HK-2 (cell line): ENCODE results near the gene VWA8.

ENCODE experiments used
- DNase-seq: peaks from one replicate; pipeline ENCODE4 v3.0.0-alpha.2; 2018; ENCODE audit not compliant: unreplicated experiment

Gene VWA8

DNA sequence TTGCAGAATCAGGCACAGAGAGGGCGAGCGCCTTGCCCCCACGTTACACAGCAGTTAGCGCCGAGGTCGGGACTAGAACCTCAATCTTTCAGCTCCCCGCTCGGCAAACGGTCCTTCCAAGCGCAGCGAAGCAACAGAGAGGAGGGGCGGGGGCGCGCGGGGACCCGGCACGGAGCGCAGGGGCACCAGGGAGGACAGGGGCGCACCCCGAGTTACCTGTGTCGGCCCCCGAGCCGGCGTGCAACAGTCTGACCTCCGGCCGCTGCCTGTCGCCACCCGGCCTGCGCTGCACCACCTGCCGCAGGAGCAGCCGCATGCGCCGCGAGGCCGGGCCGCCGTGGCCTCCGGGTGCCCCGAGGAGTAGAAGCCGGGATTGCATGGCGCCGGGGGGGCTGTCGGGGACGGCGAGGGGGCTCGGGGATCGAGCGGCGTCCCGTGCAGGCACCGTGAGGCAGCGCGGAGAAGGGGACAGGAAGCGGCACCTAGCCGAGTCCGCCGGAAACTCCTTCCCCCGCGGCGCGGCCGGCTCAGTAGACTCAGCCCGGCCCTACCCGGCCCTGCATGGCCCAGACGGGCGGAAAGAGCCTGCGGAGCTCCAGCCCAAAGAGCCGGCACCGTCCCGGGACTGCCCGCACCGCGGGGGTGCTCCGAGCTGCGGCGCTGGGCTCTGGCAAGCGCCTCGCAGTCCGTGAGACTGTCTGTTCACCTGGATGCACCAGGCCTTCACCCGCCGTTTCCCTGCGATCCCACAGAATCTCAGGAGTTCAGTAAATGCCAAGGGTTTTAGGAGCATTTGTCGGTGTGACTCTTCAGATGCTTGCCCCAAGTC lies at the start of gene VWA8:
Gene VWA8, minus strand, starts transcription at position 473 of the 829 bp plus-strand sequence. Its CDS starts 94 bp downstream, at position 379.
- peak; percentile 76 for DNase-seq

DNA sequence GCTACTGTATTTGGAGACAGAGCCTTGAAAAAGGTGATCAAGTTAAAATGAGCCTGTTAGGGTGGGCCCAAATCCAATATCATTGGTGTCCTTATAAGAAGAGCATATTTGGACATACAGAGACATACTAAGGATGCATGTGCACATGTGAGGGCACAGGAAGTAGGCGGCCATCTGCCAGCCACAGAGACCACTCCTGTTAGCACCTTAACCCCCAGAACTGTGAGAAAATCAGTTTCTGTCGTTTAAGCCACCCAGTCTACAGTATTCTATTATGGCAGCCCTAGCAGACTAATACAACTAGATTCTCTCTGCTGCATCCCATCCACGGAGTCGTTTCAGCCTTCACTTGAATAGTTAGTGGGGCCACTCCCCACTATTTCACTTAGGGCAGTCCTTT lies 48.1 kb upstream of the VWA8 start:
- DNase-seq = no peak

DNA sequence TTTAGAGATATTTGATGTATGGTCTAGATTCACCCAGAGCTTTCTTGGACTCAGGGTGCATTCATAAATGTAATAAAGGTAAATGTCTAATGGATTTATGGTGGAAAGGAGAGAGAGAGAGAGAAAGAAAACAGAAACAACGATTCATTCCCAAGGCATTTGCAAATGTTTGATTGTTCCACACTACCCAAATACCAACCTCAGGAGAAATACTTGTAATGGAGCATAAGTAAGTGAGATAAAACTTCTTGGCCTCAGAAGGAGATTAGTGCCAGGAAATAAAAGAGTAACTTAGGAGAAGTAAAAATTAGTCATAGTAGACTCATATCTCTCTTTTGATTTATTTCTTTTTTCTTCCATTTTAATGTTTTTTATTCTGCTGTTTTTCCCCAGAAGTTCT lies 46.9 kb upstream of the VWA8 start:
- DNase-seq = no peak

DNA sequence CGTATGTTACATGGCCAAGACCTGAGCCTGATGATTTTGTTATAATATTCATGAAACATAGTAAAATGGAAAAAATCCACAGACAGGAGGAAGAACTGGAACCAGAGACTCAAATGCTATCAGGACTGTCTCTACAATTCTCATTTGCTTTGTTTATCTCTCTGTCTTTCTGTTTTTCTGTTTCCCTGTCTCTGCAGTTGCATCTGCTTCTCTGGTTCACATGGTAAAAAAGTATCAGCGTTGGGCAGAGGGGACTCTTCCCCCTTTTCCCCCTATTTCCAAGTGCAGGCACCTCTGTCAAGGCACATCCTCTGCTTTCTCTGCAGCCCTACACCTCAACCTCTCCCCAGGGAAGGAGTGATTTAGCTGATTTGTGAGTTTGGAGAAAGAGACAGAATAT lies 41.2 kb upstream of the VWA8 start:
- no peak for DNase-seq

DNA sequence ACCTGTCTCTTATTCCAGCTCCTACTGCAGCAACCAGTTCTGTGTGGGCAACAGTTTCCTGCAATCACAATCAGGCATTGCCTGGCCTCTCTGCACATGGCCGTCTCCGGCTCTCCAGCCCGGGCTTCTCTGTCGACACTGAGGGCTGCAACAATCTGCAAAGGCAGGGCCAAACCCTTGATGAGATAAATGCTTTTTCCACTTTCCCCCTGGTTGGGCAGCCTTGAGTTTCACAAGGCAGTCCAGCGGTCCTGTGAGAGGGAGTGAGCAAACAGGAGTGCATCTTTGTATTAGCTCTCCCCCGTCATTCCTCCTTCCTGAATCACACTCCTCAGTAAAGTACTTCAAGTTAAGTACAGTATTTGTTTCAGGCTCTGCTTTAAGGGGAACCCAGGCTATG lies 40.7 kb upstream of the VWA8 start:
- peak; percentile 17 for DNase-seq

DNA sequence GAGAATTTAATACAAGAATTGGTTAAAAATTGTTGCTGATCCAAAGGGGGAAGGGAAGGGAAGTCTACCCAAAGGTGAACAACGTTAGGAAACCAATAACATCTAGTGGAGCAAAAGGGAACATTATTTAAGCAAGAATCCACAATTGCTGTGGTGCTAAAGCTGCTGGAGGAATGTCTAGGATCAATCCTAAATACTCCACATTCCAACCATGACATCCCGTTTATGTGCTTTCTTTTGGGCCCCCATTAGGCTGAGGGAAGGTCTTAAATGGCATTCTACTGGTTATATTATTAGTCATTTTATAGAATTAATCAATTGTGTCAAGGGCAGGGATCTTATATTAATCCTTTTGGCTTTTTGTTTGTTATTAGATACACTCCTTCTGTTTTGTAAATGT lies 39.9 kb upstream of the VWA8 start:
- DNase-seq = no peak

DNA sequence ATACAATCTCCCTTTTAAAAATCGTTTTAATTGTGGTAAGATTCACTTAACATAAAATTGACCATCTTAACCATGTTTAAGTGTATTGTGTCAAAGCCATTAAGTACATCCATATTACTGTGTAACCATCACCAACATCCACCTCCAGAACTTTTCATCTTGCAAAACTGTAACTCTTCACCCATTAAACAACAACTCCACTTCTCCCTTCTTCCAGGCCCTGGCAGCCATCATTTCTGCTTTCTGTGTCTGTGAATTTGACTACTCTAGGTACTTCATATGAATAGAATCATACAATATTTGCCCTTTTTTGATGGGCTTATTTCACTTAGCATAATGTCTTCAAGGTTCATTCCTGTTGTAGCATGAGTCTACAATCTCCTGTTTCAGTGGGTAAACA lies 36.5 kb upstream of the VWA8 start:
- DNase-seq = no peak

DNA sequence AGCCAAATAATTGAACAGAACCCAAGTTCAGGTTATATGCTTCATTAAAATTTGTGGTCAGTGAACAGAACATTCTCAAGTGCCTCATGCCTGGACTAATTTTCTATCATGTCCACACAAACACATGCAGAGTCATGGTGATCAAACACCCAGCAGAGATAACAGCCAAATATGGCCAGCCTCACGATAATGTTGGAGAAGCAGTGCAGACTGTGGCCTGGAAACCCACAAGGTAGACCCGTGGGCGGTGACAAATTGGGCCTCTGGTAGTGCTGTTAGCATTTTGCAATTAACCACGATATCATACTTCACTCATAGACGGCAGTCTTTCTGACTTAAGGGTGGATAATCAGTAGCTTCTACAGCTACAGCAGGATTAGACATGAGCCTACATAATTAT lies 35.0 kb upstream of the VWA8 start:
- DNase-seq = no peak

DNA sequence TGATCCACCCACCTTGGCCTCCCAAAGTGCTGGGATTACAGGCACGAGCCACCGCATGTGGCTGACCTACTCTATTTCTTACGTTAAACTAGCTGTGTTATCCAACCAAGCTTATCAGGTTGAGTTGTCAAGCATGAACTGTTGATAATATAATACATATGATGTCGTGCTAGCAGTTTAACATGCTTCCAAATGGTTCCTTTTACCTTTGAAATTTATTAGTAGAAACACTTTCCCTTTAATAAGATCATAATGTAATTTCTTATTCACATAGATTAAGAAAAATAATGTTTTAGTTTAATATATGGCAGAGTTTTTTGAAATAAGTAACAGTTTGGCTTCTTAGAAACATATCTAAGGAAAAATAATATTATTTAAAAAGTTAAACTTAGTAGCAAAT lies 34.4 kb upstream of the VWA8 start:
- no peak for DNase-seq

DNA sequence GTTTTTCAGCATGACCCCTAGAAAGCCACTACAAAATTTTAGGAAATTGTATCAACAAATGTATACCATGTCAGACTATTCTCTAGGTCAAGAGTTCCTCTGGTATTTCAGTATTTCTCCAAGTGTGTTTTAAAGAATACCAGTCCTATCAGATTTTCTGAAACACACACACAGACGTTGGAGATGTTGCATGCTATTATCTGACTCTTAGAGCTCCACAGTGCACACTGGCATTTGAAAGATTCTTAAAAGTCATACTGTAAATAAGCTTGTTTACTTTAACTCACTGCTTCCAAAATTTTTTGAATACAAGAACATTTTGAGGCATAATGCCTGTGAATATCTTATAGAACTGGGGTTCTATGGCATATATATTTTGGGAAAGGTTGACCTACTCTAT lies 33.8 kb upstream of the VWA8 start:
- DNase-seq = no peak

DNA sequence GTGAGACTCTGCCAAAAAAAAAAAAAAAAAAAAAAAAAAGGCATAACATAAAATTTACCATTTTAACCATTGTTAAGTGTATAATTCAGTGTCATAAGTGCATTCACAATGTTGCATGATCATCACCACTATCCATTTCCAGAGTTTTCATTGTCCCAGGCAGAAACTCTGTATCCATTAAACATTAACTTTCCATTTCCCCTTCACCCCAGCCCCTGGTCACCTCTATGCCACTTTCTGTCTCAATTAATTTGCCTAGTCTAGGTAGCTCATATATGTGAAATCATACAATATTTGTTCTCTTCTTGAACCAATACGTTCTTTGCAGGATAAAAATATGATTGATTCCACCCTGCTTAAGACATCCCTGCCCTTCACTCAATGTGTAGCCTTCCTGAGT lies 31.0 kb upstream of the VWA8 start:
- no peak for DNase-seq

DNA sequence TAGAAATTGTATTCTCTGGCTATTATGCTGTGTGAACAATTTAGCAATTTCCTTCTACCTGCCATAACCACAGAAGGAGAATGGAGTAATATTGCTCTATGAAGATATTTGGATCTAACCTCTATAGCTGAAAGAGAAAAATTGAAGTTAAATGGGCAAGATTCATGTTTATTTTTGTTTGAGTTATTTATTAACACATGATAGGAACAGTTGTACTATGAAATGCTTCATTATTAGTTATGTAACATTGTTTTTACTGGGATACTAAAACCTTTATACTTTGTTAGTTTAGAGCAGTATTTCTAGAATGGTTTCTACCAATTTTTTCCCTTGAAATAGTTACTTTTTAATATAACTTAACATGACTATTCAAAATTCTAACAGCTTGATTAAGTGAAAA lies 27.3 kb upstream of the VWA8 start:
- DNase-seq = no peak

DNA sequence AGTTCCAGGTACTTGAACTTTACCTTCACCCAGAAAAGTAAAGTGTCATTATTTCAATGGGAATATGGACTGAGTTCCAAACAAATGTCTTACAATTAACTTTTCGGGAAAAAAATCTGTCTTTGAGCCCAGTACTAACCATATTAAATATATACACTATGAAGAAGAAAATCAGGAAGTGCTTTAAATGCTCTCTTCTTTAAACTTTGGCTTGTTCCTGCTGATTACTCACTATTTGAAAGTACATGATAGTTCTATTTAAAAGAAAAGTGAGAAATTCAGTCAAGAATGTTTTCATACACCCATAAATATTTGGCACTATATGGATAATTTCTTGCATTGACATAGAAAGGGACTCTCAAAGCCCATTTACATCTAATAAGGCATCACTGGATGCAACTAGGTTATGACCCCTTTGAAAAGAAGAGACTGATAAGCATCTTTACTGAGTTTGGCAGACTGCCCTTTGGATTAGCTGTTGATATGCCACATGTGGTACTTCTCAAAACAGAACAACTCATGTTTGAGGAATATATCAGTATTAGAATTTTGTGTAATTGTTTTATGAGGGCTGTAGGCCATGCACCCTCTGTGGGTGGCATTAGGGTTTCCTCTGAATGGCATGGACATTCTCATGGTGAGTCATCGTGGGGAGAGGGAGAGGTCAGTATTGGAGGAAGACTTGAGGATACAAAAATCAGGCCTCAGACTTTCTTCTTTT lies 25.0 kb upstream of the VWA8 start:
- DNase-seq = no peak

DNA sequence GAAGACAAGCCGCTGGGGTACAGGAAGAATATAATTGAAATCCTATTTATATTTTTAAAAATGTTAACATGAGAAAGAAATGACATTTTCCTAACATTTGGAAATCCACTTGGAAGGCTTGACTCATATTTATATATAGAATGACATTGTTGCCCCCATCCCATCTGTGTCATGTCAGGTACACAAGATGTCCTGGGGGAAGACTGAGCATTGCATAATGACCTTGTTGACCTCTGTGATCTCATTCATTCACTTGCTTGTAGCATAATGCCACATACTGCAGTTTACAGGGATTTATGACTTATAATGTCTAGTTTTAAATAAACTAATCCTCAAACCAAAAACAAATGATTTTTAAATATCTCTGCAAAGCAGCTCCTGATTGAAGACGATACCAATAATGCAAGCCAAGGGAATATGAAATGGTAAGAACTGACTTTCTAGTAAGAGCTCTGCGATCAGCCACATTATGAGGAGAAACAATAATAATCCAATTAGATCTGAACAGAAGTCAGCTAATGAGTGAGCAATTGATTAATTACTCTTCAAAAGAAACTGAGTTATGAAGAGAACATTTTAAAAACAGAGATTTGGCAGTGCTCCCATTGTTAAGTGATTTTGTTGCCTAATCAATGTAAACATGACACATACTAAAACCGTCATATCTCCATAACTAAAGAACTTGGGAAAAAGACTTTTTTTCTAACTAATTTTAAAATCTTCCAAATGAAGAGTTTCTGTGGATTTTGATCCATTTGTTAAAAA lies 21.2 kb upstream of the VWA8 start:
- no peak for DNase-seq

DNA sequence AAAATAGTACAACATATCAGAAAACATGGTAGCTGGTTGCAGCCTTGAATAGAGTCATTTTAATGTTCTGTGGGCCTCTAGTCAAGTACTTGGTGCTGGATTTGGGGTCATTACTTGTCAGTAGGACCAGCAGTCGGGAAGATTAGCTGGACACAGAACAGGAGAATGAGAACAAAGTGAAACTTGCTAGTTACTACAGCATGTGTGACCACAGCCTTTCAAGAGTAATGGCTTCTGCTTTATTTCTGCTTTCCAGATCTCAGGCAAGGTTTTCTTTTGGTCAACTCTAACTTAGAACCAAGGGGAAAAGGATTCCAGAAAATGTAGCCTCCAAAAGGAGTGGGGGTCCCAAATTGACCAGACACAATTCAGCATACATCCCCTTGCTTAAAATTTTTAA lies 17.1 kb upstream of the VWA8 start:
- DNase-seq = no peak

DNA sequence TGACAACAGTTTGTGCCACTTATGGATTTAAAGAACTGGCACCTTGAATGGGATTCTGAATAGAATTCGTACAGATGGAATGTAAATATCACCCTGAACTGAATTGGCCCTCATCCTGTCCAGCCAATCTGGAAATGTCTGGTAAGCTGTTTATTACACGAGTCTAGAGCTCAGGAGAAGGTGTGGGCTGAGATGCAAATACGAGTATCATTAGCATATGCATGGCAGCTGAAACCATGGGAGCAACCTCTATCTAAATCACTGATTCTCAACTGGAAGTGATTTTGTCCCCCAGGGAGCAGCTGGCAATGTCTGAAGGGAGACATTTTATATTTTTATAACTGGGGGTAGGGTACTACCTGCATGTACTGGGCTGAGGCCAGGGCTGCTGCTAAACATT lies 15.6 kb upstream of the VWA8 start:
- no peak for DNase-seq

DNA sequence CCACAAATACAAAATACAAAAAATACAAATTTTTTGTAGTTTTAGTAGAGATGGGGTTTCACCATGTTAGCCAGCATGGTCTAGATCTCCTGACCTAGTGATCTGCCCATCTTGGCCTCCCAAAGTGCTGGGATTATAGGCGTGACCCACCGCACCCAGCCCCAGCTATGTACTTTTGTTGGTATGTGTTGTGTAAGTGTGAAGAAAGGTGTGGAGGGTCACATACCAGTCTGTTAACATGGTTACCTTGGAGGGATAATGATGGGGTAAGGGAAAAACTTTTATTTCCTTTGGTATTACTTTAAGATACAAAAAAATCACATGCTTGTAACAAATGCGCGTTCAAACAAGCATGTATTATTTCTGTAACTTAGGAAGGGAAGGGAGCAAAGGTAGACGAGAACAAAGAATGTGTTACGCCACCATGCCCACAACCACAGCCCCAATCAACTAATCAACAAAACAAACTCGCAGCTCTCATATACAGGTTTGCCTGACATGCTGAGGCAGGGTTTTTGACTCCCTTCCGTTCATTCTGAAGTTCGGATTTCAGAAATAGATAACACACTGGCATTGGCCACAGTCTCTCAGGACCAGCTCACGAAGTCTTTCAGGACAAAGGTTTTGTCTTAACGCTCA lies 13.5 kb upstream of the VWA8 start:
- no peak for DNase-seq

DNA sequence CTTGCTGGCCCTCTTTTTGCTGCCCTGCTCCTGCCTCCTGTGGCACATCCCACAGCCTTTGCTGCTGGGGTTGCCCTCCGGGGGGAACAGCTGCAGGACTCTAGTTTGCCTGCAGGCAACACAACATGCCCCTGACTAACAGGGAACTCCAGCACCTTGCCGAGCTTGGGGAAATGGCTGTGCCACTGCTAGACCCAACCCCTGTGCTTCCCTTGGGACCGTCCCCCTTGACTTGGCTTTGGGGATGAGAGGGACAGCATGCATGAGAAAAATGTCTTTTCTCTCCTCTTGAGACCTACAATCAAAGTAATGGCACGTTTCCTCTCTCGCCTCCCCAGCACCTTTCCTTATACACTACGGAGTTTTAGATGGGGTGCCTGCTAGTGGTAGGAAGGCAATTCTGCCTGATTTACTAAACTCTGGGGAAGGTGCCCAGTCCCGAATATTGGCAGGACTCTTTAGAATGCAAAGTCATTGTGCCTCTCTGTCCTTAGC lies 12.4 kb upstream of the VWA8 start:
- DNase-seq = no peak

DNA sequence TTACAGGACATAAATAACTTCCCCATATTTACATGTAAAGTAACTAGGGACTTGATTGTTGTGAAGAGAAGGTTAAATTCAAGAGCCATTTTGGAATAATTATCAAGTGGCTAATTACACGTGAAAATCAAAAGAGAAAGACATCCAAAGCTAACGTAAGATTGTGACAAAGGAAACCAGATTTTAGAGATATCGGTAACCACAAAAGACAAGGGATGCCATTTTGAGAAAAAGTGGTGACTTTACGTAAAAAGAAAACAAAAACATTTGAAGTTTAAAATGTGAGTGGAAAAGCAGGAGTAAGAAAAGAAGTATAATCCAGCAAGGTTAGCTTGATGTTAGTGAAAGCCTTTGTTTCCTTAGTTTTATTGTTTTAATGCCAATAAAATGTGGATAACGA lies 10.9 kb upstream of the VWA8 start:
- DNase-seq = no peak

DNA sequence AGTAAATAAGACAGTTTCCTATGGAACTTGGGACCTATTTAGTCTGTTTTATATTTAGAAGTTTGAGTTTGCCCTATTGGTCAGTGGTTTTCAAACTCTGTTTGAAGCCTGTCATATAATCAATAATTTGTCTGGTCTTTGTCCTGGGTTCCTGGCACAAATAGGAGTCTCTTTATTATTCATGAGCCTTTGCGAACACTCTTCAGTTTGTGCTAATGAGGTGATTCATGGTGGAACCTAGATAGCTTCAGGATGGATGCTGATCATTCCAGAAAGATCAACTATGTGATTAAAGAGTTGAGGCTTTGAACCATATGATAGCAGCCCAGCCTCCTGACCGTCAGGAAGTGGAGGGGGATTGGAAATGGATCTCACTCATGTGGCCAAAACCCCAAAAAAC lies 10.0 kb upstream of the VWA8 start:
- no peak for DNase-seq

DNA sequence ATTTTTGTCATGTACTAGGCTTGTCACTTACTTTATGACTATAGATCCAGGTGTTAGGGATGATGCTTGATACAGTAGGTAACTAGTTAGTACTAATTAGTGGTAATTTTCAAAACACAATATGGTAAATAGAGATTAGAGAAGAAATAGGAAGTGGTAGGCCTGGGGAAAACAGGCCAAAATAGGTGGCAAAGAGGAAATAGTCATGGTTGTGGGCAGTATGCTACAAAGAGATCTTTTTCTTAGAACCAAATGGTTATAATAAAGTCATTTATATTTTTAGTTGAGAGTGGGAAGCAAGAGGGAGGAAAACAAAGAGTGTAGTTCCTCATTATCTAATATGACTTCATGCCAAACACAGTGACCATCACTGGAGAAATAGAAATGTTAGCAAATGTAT lies 9.1 kb upstream of the VWA8 start:
- DNase-seq = no peak

DNA sequence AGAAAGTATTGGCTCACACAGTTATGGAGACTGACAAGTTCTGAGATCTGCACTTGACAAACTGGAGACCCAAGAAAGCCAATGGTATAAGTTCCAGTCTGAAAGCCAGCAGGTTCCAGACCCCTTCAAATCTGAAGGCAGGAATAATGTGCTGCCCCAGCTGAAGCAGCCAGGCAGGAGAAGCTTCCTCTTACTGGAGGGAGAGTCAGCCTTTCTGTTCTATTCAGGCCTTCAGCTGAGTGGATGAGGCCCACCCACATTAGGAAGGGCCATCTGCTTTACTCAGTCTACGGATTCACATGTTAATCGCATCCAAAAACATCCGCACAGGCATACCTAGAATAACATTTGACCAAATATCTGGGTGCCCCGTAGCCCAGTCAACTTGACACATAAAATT lies 8.2 kb upstream of the VWA8 start:
- DNase-seq = no peak
